ENCODE data around the gene FOXN1.

Gene FOXN1

GRCh38 chr17:28547096-28547622 is 41.0 kb downstream of the FOXN1 start:
- no peak for DNase-seq (ENCODE audit: low read depth)

GRCh38 chr17:28547623-28548416 is 41.7 kb downstream of the FOXN1 start:
- DNase-seq (ENCODE audit: low read depth) = peak; percentile 79

GRCh38 chr17:28548417-28549130 is 42.4 kb downstream of the FOXN1 start:
- no peak for DNase-seq (ENCODE audit: low read depth)

- DNase-seq (ENCODE audit: low read depth) = no peak
These were observed 43.3 kb downstream of the FOXN1 start for GRCh38 chr17:28549236-28550132.

GRCh38 chr17:28550858-28551257 is 44.7 kb downstream of the FOXN1 start:
- no peak for DNase-seq (ENCODE audit: low read depth)

- peak; percentile 43 for DNase-seq (ENCODE audit: low read depth)
These were observed 45.5 kb downstream of the FOXN1 start for GRCh38 chr17:28551421-28552175.

- DNase-seq (ENCODE audit: low read depth) = peak; percentile 78
These were observed 46.2 kb downstream of the FOXN1 start, which contains the start of gene UNC119 for GRCh38 chr17:28552176-28552999. UNC119 (minus strand) TSS chr17:28552624; CDS start chr17:28552557, 67 bp downstream.

- DNase-seq (ENCODE audit: low read depth) = no peak
These were observed 46.9 kb downstream of the FOXN1 start for GRCh38 chr17:28553000-28553505.

GRCh38 chr17:28554565-28554964 is 48.4 kb downstream of the FOXN1 start:
- peak; percentile 25 for DNase-seq (ENCODE audit: low read depth)

- DNase-seq (ENCODE audit: low read depth) = no peak
These were observed 48.9 kb downstream of the FOXN1 start for GRCh38 chr17:28555022-28555421.

GRCh38 chr17:28563475-28563874 is 57.3 kb downstream of the FOXN1 start:
- peak; percentile 89 for DNase-seq (ENCODE audit: low read depth)

- DNase-seq (ENCODE audit: low read depth) = no peak
These were observed 61.5 kb downstream of the FOXN1 start for GRCh38 chr17:28567604-28568003.

- DNase-seq (ENCODE audit: low read depth) = no peak
These were observed 63.3 kb downstream of the FOXN1 start for GRCh38 chr17:28569446-28569845.

GRCh38 chr17:28570716-28571360 is 64.7 kb downstream of the FOXN1 start:
- DNase-seq (ENCODE audit: low read depth) = peak; percentile 30

GRCh38 chr17:28571361-28572122 is 65.4 kb downstream of the FOXN1 start, which contains the start of gene PIGS:
PIGS (minus strand) TSS chr17:28571524; CDS start chr17:28571496, 28 bp downstream.
- peak; percentile 93 for DNase-seq (ENCODE audit: low read depth)

GRCh38 chr17:28572259-28573039 is 66.3 kb downstream of the FOXN1 start:
- no peak for DNase-seq (ENCODE audit: low read depth)

GRCh38 chr17:28573040-28573380 is 66.9 kb downstream of the FOXN1 start:
- DNase-seq (ENCODE audit: low read depth) = no peak

GRCh38 chr17:28573521-28573920 is 67.4 kb downstream of the FOXN1 start:
- no peak for DNase-seq (ENCODE audit: low read depth)

Data from EH (cell line).